SHP77 (cell line): ENCODE data around the gene DCAF6.

Experiments used
- DNase-seq, 2 experiments: peaks; one replicate each; lab custom pipeline; 2025; lab: John Stamatoyannopoulos, UW

DCAF6 gene

GRCh38 chr1:168084396-168085231 is 148.1 kb downstream of the DCAF6 start:
- DNase-seq = peak; percentile 19 to 41

- DNase-seq = no peak
Observed at GRCh38 chr1:168085401-168085872, 149.0 kb downstream of the DCAF6 start.

GRCh38 chr1:168086438-168086837 is 150.0 kb downstream of the DCAF6 start:
- no peak for DNase-seq

GRCh38 chr1:168087696-168088095 is 151.2 kb downstream of the DCAF6 start:
- no peak for DNase-seq

- DNase-seq = no peak
Observed at GRCh38 chr1:168088511-168089325, 152.2 kb downstream of the DCAF6 start.

- DNase-seq = no peak
Observed at GRCh38 chr1:168089326-168089978, 153.0 kb downstream of the DCAF6 start.

GRCh38 chr1:168089979-168090337 is 153.5 kb downstream of the DCAF6 start:
- DNase-seq = no peak

- no peak for DNase-seq
Observed at GRCh38 chr1:168090395-168090794, 153.9 kb downstream of the DCAF6 start.

GRCh38 chr1:168091063-168091462 is 154.6 kb downstream of the DCAF6 start:
- DNase-seq = no peak

GRCh38 chr1:168091720-168092550 is 155.5 kb downstream of the DCAF6 start:
- no peak for DNase-seq

GRCh38 chr1:168092566-168093355 is 156.3 kb downstream of the DCAF6 start:
- DNase-seq = peak; percentile 45 to 56

- no peak for DNase-seq
Observed at GRCh38 chr1:168093616-168094015, 157.1 kb downstream of the DCAF6 start.

- no peak for DNase-seq
Observed at GRCh38 chr1:168095476-168095875, 159.0 kb downstream of the DCAF6 start.

- DNase-seq = no peak
Observed at GRCh38 chr1:168096296-168097165, 160.0 kb downstream of the DCAF6 start.

GRCh38 chr1:168097921-168098528 is 161.5 kb downstream of the DCAF6 start:
- DNase-seq = no peak

GRCh38 chr1:168098534-168099320 is 162.2 kb downstream of the DCAF6 start:
- no peak for DNase-seq

GRCh38 chr1:168099337-168099801 is 162.9 kb downstream of the DCAF6 start:
- DNase-seq = no peak

- no peak for DNase-seq
Observed at GRCh38 chr1:168100315-168101002, 164.0 kb downstream of the DCAF6 start.
